Erythroblast (primary cell): Measurements from ENCODE around the gene ITPRIPL1.

Source experiments
- GATA1 ChIP-seq: IDR thresholded peaks from 2 replicates; pipeline ENCODE4 v1.6.1; 2011; ENCODE audit warnings: low read depth, mild to moderate bottlenecking, control low read depth, low read length, moderate library complexity
- POLR2A ChIP-seq: IDR thresholded peaks from 2 replicates; pipeline ENCODE4 v1.6.1; 2011; ENCODE audit warnings: mild to moderate bottlenecking, low read length

DNA sequence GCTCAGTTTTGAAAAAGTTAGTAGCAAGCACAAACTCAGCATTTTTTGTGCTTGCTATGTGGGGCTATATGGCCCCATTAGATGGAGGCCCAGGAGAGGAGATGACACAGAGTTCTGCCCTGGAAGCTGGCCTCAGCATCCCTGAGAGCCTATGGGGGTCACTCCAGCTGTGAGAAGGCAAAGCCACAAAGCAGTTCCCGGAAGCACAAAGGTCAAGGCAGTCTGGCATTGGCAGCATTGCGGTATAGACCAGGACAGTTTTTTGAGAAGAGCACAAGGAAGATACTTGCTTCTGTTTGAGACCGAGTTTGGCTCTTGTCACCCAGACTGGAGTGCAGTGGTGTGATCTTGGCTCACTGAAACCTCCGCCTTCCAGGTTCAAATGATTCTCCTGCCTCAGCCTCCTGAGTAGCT, 7.5 kb upstream of the ITPRIPL1 start:
- TF ChIP-seq POLR2A (no peak), GATA1 (no peak)
